COLO829 (cell line): ENCODE data around the gene HELZ.

Experiments used
- DNase-seq: peaks from one replicate; pipeline ENCODE4 v3.0.0; 2012; ENCODE audit warnings: low spot score

HELZ gene

DNA sequence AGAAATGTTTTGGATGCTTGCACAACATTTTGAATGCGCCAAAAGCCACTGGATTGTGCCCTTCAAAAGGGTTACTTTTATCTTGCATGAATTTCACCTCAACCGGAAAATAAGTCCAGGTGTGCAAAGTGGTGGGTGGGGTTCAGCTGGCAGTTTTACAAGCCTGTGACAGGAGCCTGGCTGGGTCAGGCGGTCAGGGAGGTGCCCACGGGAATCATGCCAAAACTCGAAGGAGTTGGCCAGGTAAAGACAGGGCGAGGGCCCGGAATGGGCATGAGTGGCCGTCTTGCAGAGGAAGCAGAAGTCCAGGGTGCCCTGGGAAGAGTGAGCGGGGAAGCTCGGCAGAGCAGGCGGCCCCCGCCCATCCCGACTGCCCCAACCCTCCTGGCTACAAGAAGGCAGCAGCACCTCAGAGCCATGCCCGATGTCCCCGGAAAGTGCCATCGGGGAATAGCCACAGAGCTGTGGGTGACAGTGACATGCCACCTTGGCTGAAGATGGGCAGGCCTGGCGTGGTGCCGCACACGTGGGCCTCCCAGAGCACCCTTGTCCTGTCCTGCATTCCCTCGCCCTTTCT lies 219.7 kb downstream of the HELZ start:
- no peak for DNase-seq

DNA sequence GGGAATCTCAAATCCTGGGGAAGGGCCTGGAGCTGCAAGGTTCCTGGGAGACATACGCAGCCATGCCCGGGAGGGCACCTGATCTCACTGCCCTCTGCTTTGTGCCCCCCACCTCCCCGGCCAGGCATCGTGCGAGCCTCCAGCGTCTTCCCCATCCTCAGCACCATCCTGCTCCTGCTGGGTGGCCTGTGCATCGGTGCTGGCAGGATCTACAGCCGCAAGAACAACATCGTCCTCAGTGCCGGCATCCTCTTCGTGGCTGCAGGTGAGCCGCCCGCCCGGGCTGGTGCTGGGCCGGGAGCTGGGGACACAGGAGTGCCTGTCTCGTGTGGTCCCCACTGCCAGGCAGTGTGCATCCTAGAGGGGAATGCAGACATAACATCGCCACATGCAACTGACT lies 220.3 kb downstream of the HELZ start:
- DNase-seq: no peak

DNA sequence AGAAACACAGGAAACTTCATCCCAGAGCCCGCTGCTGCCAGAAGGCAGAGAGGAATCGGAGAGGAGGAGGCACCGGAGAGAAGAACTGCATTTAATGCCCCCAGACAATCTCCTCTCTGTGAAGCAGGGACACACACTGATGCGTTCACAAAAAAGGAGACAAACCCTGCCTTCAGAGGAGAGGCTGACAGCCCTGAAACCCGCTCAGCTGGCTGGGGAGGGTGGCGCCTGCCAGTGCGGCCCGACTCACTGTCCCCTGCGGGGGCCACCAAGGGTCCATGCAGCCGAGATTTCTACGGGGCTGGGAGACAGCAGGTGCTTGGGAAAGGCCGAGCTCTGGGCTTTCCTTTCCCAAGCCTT lies 222.6 kb downstream of the HELZ start:
- no peak for DNase-seq

DNA sequence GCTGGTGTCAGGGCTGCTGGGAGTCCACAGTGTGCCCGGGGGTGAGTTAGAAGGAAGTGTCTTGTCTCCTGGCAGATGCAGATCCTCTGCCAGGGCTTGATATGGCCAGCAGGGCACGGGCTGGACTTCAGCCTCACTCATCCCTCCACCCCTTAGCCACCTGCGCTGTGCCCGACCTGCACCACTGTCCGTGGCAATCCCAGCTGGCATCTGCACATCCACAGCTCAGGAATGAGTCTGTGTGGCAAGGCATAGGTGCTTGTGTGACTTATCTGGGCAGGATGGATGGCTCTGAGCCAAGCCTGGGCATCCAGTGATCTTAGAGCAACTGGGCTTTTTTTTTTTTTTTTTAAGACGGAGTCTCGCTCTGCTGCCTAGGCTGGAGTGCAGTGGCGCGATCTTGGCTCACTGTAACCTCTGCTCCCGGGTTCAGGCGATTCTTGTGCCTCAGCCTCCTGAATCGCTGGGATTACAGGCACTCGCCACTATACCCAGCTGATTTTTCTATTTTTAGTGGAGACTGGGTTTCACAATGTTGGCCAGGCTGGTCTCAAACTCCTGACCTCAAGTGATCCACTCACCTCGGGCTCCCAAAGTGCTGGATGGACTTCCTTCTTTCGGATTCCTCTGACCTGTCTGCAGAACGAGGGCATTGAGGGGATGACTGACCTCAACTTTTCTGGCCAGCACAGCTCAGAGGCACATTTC lies 223.1 kb downstream of the HELZ start:
- DNase-seq: no peak

- no peak for DNase-seq
Measured at GRCh38 chr17:67021196-67021595, 223.8 kb downstream of the HELZ start.
